Left renal pelvis (tissue), 4 donors: ENCODE results near the gene ALOXE3. TPM values are rescaled to one million over a fixed set of nuclear protein-coding genes. Genes with fewer than 3 reads are reported as not detected.

Source experiments
- DNase-seq, 4 donors: peaks; one replicate each; pipeline ENCODE4 v3.0.0-alpha.2; 2013; ENCODE audit warnings: low read depth in 4 of 4, low spot score in 3 of 4
- polyA plus RNA-seq, 4 donors: library from polyadenylated mRNA; unstranded; fragments of 120-200 nt; gene quantifications; one replicate each; pipeline ENCODE4 v1.2.1, GENCODE V29; 2013; ENCODE audit not compliant: insufficient read length in 4 of 4

Gene ALOXE3
- under 1 TPM in 1 of 4 donors, not detected in 3; 0.24 TPM for polyA plus RNA-seq

- no peak for DNase-seq
Observed at GRCh38 chr17:8117980-8118768, at the start of gene ALOXE3. ALOXE3 (minus strand) TSS chr17:8118514; CDS start chr17:8117990, 524 bp downstream.

GRCh38 chr17:8167526-8167925, 49.2 kb upstream of the ALOXE3 start:
- no peak for DNase-seq

- DNase-seq, result no peak
Observed at GRCh38 chr17:8166731-8167130, 48.4 kb upstream of the ALOXE3 start.

- no peak for DNase-seq
Observed at GRCh38 chr17:8164815-8165131, 46.5 kb upstream of the ALOXE3 start.

- DNase-seq, result no peak
Observed at GRCh38 chr17:8163978-8164814, 45.9 kb upstream of the ALOXE3 start.

GRCh38 chr17:8162997-8163977, 45.0 kb upstream of the ALOXE3 start:
- no peak for DNase-seq

GRCh38 chr17:8162233-8162996, 44.1 kb upstream of the ALOXE3 start, which contains the start of gene VAMP2:
VAMP2 (minus strand) TSS chr17:8162948; CDS start chr17:8162879, 69 bp downstream.
- DNase-seq, result no peak

- DNase-seq, result no peak
Observed at GRCh38 chr17:8161289-8162232, 43.2 kb upstream of the ALOXE3 start.

GRCh38 chr17:8160741-8161221, 42.5 kb upstream of the ALOXE3 start:
- no peak for DNase-seq

GRCh38 chr17:8160224-8160577, 41.9 kb upstream of the ALOXE3 start:
- no peak for DNase-seq

GRCh38 chr17:8159459-8160223, 41.3 kb upstream of the ALOXE3 start:
- no peak for DNase-seq

GRCh38 chr17:8159032-8159400, 40.7 kb upstream of the ALOXE3 start:
- DNase-seq, result no peak

GRCh38 chr17:8158267-8159031, 40.1 kb upstream of the ALOXE3 start:
- no peak for DNase-seq

GRCh38 chr17:8156246-8156992, 38.1 kb upstream of the ALOXE3 start:
- peak; percentile 99 to 100 (median 100) for DNase-seq

GRCh38 chr17:8155996-8156245, 37.6 kb upstream of the ALOXE3 start:
- no peak for DNase-seq

GRCh38 chr17:8155231-8155995, 37.1 kb upstream of the ALOXE3 start:
- no peak for DNase-seq
